H9 (cell line): ENCODE results near the gene SCGB1A1. TPM values are rescaled to one million over a fixed set of nuclear protein-coding genes. Genes with fewer than 3 reads are reported as not detected.

Experiments
- DNase-seq: peaks from one replicate; pipeline ENCODE4 v3.0.0-alpha.2; 2017
- H2AFZ ChIP-seq: one replicate; pipeline ENCODE4 v1.6.1; 2013; ENCODE audit warnings: mild to moderate bottlenecking, low read length, control low read depth, moderate library complexity
- H2AK5ac ChIP-seq: 2 replicates; pipeline ENCODE4 v1.6.1; 2013; ENCODE audit warnings: low read length, control low read depth, mixed read lengths; ENCODE audit not compliant: insufficient read length
- H2BK120ac ChIP-seq: one replicate; pipeline ENCODE4 v1.6.1; 2013; ENCODE audit warnings: low read depth, mild to moderate bottlenecking, low read length, control low read depth, inconsistent platforms; ENCODE audit not compliant: poor library complexity, severe bottlenecking
- H2BK12ac ChIP-seq: 2 replicates; pipeline ENCODE4 v1.6.1; 2013; ENCODE audit warnings: low read length, control low read depth, mixed read lengths, low read depth; ENCODE audit not compliant: insufficient read length
- H2BK15ac ChIP-seq: 2 replicates; pipeline ENCODE4 v1.6.1; 2013; ENCODE audit warnings: low read depth, low read length, control low read depth
- H2BK20ac ChIP-seq: one replicate; pipeline ENCODE4 v1.6.1; 2013; ENCODE audit warnings: low read depth, mild to moderate bottlenecking, low read length, control low read depth, inconsistent platforms; ENCODE audit not compliant: poor library complexity, severe bottlenecking
- H2BK5ac ChIP-seq: 2 replicates; pipeline ENCODE4 v1.6.1; 2013; ENCODE audit warnings: low read length, control low read depth, mixed read lengths; ENCODE audit not compliant: insufficient read length
- H3K14ac ChIP-seq: 2 replicates; pipeline ENCODE4 v1.6.1; 2013; ENCODE audit warnings: low read length, control low read depth; ENCODE audit not compliant: insufficient read depth
- H3K18ac ChIP-seq: 2 replicates; pipeline ENCODE4 v1.6.1; 2013; ENCODE audit warnings: low read depth, mild to moderate bottlenecking, mixed read lengths, low read length, control low read depth; ENCODE audit not compliant: insufficient read length
- H3K23ac ChIP-seq: 2 replicates; pipeline ENCODE4 v1.6.1; 2013; ENCODE audit warnings: low read length, control low read depth, mixed read lengths, low read depth; ENCODE audit not compliant: insufficient read length
- H3K23me2 ChIP-seq: 2 replicates; pipeline ENCODE4 v1.6.1; 2013; ENCODE audit warnings: low read depth, mild to moderate bottlenecking, mixed read lengths, low read length, control low read depth; ENCODE audit not compliant: insufficient read length, poor library complexity, severe bottlenecking
- H3K27ac ChIP-seq: 2 replicates; pipeline ENCODE4 v1.5.1; 2013; ENCODE audit warnings: low read length, control low read depth, mixed read lengths, low read depth; ENCODE audit not compliant: insufficient read length
- H3K27me3 ChIP-seq: 2 replicates; pipeline ENCODE4 v1.6.1; 2013; ENCODE audit warnings: low read length, control low read depth, inconsistent platforms; ENCODE audit not compliant: insufficient read depth
- H3K4ac ChIP-seq: 2 replicates; pipeline ENCODE4 v1.6.1; 2013; ENCODE audit warnings: low read depth, mild to moderate bottlenecking, control low read depth, inconsistent platforms, low read length, moderate library complexity
- H3K4me1 ChIP-seq: 2 replicates; pipeline ENCODE4 v1.6.1; 2013; ENCODE audit warnings: low read length, control low read depth, inconsistent platforms; ENCODE audit not compliant: insufficient read depth
- H3K4me2 ChIP-seq: 2 replicates; pipeline ENCODE4 v1.6.1; 2013; ENCODE audit warnings: low read length, control low read depth, mixed read lengths; ENCODE audit not compliant: insufficient read length, insufficient read depth
- H3K56ac ChIP-seq: 2 replicates; pipeline ENCODE4 v1.6.1; 2013; ENCODE audit warnings: low read depth, mild to moderate bottlenecking, mixed read lengths, low read length, control low read depth; ENCODE audit not compliant: insufficient read length
- H3K79me1 ChIP-seq: 2 replicates; pipeline ENCODE4 v1.6.1; 2013; ENCODE audit warnings: low read depth, mild to moderate bottlenecking, moderate library complexity, low read length, control low read depth, inconsistent platforms; ENCODE audit not compliant: insufficient read depth, poor library complexity, severe bottlenecking
- H3K79me2 ChIP-seq: 2 replicates; pipeline ENCODE4 v1.6.1; 2013; ENCODE audit warnings: low read length, control low read depth, inconsistent platforms; ENCODE audit not compliant: insufficient read depth
- H3K9ac ChIP-seq: 2 replicates; pipeline ENCODE4 v1.6.1; 2013; ENCODE audit warnings: low read length, control low read depth, mixed read lengths; ENCODE audit not compliant: insufficient read length; ENCODE audit errors: extremely low read depth
- H3K9me3 ChIP-seq: one replicate; pipeline ENCODE4 v1.6.1; 2013; ENCODE audit warnings: low read depth, low read length, inconsistent platforms; ENCODE audit not compliant: control insufficient read depth
- H3T11ph ChIP-seq: one replicate; pipeline ENCODE4 v1.6.1; 2013; ENCODE audit warnings: mild to moderate bottlenecking, low read length, control low read depth, inconsistent platforms
- H4K20me1 ChIP-seq: one replicate; pipeline ENCODE4 v1.6.1; 2013; ENCODE audit not compliant: control insufficient read depth, insufficient read length, insufficient read depth
- H4K5ac ChIP-seq: 2 replicates; pipeline ENCODE4 v1.6.1; 2013; ENCODE audit warnings: low read depth, mild to moderate bottlenecking, mixed read lengths, low read length, control low read depth; ENCODE audit not compliant: insufficient read length
- H4K8ac ChIP-seq: replicated peaks from 2 replicates; pipeline ENCODE4 v1.6.1; 2013; ENCODE audit warnings: low read length, control low read depth, mixed read lengths, low read depth; ENCODE audit not compliant: insufficient read length
- H4K91ac ChIP-seq: 2 replicates; pipeline ENCODE4 v1.6.1; 2013; ENCODE audit warnings: low read depth, mild to moderate bottlenecking, moderate library complexity, mixed read lengths, low read length, control low read depth; ENCODE audit not compliant: insufficient read length
- H3K27ac Mint-ChIP-seq, 3 experiments: 2 replicates in 2 of 3; 3 replicates in 1 of 3; pipeline ENCODE4 v1.8.0; 2020 to 2021; ENCODE audit warnings: mixed read lengths in 3 of 3, mild to moderate bottlenecking in 1 of 3, moderate library complexity in 1 of 3
- H3K27me3 Mint-ChIP-seq: 2 replicates; pipeline ENCODE4 v1.8.0; 2021; ENCODE audit warnings: low read depth, mild to moderate bottlenecking, moderate library complexity, mixed read lengths
- H3K36me3 Mint-ChIP-seq, 3 experiments: 2 replicates in 2 of 3; 3 replicates in 1 of 3; pipeline ENCODE4 v1.8.0; 2020 to 2021; ENCODE audit warnings: low read depth in 3 of 3, mixed read lengths in 3 of 3; ENCODE audit not compliant: insufficient read depth in 1 of 3
- H3K4me1 Mint-ChIP-seq, 2 experiments: 2 replicates each; pipeline ENCODE4 v1.8.0; 2020; ENCODE audit warnings: mixed read lengths in 2 of 2
- H3K4me3 Mint-ChIP-seq, 2 experiments: 2 replicates in 1 of 2; 3 replicates in 1 of 2; pipeline ENCODE4 v1.8.0; 2020 to 2021; ENCODE audit warnings: mild to moderate bottlenecking in 2 of 2, mixed read lengths in 2 of 2, moderate library complexity in 1 of 2
- H3K9me3 Mint-ChIP-seq, 2 experiments: 2 replicates in 1 of 2; 3 replicates in 1 of 2; pipeline ENCODE4 v1.8.0; 2020; ENCODE audit warnings: mild to moderate bottlenecking in 2 of 2, mixed read lengths in 2 of 2, moderate library complexity in 1 of 2
- WGBS: extraction: QIAGEN DNeasy Blood & Tissue Kit; methylation state at CpG from one replicate; pipeline ENCODE4 v1.1.7; 2013; ENCODE audit warnings: missing lambda C conversion rate, low lambda C conversion rate, mixed read lengths; ENCODE audit not compliant: insufficient read length; ENCODE audit errors: extremely low coverage; 5-methylcytosine and 5-hydroxymethylcytosine counted together
- total RNA-seq: library from RNA; stranded (reverse); gene quantifications from 2 replicates; pipeline ENCODE4 v1.2.1, GENCODE V29; 2021
- TF ChIP-seq, protein P1 (sequence below): fragments of 200-600 bp; sonication (generic); conservative IDR thresholded peaks from 3 replicates; pipeline ENCODE4 v1.8.0; 2021; ENCODE audit warnings: antibody characterized with exemption, mild to moderate bottlenecking

SCGB1A1 gene
- total RNA-seq, 1 experiment from 2014 or later = not detected

DNA sequence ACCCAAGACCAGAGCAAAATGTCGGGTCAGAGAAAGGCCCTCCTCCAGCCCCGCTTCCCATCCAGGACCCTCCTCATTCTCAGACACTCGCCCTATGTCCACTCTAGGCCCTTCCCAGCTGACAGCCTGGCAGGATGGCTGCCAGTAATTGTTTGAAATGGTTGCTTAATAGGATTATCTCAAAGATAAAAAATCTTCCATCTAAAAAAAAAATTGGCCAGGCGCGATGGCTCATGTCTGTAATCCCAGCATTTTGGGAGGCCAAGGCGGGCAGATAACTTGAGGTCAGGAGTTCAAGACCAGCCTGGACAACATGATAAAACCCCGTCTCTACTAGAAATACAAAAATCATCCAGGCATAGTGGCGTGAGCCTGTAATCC is 32.4 kb downstream of the SCGB1A1 start:
- Mint-ChIP-seq H3K27ac (no peak overlapping the region), H3K36me3 (peaks cover 0 to 5% (median 3%) of the 10 kb centered on the region in 3 experiments; a peak in 2 of 7 replicates), H3K4me1 (peaks cover 4 to 5% of the 10 kb centered on the region in 2 experiments), H3K9me3 (peaks cover 5% of the 10 kb centered on the region in 2 experiments), H3K4me3 (no peak overlapping the region; a peak in 1 of 5 replicates), H3K27me3 (peaks cover 16% of the 10 kb centered on the region)
- no peak for DNase-seq
- no peak overlapping the region for H3K23ac ChIP-seq
- H3K56ac ChIP-seq = no peak overlapping the region
- no peak overlapping the region for H3K14ac ChIP-seq
- no peak overlapping the region for H3K18ac ChIP-seq
- no peak overlapping the region for H2AK5ac ChIP-seq
- no peak overlapping the region for H3K4ac ChIP-seq
- H3K9ac ChIP-seq = no peak overlapping the region
- no peak overlapping the region for H3K27ac ChIP-seq
- no peak overlapping the region for H2BK120ac ChIP-seq
- no peak overlapping the region for H2BK5ac ChIP-seq
- no peaks in the 10 kb centered on the region for H3K79me1 ChIP-seq
- no peak overlapping the region for H3T11ph ChIP-seq
- H4K20me1 ChIP-seq = no peaks in the 10 kb centered on the region
- peaks cover 3% of the 10 kb centered on the region; the same call in 1 of the 2 replicates for H3K4me1 ChIP-seq
- H3K9me3 ChIP-seq = no peaks in the 10 kb centered on the region
- TF ChIP-seq, protein P1, sequence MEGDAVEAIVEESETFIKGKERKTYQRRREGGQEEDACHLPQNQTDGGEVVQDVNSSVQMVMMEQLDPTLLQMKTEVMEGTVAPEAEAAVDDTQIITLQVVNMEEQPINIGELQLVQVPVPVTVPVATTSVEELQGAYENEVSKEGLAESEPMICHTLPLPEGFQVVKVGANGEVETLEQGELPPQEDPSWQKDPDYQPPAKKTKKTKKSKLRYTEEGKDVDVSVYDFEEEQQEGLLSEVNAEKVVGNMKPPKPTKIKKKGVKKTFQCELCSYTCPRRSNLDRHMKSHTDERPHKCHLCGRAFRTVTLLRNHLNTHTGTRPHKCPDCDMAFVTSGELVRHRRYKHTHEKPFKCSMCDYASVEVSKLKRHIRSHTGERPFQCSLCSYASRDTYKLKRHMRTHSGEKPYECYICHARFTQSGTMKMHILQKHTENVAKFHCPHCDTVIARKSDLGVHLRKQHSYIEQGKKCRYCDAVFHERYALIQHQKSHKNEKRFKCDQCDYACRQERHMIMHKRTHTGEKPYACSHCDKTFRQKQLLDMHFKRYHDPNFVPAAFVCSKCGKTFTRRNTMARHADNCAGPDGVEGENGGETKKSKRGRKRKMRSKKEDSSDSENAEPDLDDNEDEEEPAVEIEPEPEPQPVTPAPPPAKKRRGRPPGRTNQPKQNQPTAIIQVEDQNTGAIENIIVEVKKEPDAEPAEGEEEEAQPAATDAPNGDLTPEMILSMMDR = no peak
- no peak overlapping the region for H2BK20ac ChIP-seq
- no peak overlapping the region for H2AFZ ChIP-seq
- H3K23me2 ChIP-seq = no peaks in the 10 kb centered on the region
- H3K79me2 ChIP-seq = no peaks in the 10 kb centered on the region
- no peak overlapping the region for H4K91ac ChIP-seq
- no peak overlapping the region for H2BK12ac ChIP-seq
- H4K8ac ChIP-seq = no peak overlapping the region
- no peak overlapping the region for H2BK15ac ChIP-seq
- no peak overlapping the region for H3K4me2 ChIP-seq
- no peaks in the 10 kb centered on the region for H3K27me3 ChIP-seq
- H4K5ac ChIP-seq = no peak overlapping the region
- WGBS = no CpG with 5 or more reads among the region's 8 CpGs
